Stimulated activated CD4-positive, alpha-beta T cell treated with anti-CD3 and anti-CD28 coated beads, Interleukin-4, amount 100 ng/mL, for 4 hours (primary cell): ENCODE measurements around the gene NRCAM.

ENCODE experiments used
- DNase-seq, 2 experiments: peaks; one replicate each; pipeline ENCODE4 v3.0.0-alpha.2; 2020

The NRCAM gene

DNA sequence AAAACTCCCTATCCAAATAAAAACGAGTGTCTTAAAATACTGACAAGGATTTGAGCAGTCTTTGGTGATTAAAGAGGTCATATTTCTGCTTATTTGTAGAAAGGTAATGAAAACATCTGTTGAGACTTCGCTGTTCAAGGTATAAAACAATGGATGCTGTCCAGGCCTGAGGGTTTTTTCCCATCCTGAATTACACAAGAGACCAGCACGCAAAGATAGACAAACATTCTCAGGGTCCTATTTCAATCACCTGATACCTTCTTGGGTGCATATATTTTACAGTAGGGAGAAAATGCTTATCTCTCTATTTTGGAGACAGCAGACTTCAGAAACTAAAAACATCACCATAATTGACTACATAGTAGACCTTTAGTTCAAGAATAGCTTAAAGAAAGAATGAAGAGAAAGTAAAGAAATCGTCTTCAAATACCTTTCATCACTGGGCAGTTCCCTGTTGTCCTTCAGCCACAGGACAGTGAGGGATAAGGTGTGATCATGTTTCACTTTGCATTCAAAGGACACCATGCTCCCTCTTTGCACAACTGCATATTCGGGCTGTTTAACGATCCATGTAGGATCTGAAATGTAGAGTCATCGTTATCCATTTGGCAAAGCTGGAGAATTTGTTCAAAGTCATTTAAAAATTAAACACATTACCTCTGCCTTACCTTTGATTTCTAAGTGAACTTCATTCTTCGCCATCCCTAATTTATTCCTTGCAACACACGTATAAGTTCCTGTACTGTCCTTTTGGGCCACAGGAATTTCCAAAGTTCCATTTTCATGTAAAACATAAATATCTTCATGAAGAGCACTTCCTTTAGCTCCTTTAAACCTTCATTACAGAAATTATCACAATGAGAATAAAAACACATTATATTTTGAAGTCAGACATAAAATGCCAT is 262.4 kb downstream of the NRCAM start:
- DNase-seq, result no peak

DNA sequence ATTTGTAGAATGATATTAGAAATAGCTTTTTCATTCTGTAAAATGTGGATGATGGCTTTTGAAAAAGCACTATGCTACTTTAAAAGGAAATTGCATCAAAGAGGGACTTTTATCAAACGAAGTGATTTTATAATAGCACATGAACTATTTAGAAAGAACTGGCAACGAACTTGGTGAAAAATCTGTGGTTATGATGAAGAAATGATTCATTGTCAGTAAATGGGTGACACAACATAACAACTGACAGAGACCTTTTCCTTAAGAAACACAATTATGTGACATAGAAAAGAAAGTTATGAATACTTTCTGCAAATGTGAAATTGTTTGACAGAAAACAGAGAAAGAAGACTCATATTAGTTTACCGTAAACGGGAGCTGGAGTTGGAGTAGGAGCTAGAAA is 265.3 kb downstream of the NRCAM start:
- no peak for DNase-seq

DNA sequence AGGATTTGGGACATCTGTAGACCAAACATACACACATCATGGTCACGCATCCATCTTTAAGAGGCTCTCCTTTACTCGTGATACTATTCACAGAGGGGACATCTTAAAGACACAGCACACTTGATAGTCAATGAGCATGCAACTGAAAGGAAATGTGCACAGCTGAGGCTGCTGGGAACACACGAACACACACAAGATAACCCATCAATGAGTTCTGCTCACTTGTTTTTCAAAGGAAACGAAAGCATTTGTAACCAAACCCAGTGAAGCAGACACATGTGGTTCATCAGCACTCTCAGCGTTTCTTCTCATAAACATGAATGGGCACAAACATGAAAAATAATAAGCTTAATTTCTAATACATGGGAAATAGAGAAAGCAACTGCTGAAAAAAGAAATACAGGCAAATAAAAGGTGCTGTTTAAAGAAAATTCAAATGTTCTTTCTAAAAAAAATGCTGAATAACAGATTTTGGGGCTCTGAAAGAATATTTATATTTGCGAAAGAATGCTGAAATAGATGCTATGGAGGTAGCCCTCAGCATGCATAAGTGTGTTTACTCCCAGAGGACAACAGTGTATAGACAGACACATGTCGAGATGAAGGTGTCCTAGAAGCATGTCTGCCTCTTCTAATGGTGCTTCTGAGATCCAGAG is 266.4 kb downstream of the NRCAM start:
- DNase-seq, result no peak

DNA sequence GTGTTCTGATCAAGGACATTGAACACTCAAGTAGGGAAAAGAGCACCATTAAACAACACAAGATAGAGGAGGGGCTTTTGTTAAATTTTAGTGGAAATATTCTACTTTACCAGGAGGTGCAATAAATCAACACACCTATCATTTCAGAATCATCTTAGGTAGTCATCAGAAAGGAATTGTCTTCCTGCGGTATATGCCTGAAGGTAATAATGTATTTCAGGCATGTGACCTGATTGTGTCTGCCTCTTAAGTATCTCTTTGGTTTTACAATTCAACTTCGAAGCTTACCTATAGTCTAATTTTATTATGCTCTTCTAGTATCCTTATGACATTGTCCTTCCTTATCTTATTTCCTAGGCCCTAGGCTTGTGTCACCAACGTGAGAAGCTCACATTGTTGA is 267.5 kb downstream of the NRCAM start:
- no peak for DNase-seq

DNA sequence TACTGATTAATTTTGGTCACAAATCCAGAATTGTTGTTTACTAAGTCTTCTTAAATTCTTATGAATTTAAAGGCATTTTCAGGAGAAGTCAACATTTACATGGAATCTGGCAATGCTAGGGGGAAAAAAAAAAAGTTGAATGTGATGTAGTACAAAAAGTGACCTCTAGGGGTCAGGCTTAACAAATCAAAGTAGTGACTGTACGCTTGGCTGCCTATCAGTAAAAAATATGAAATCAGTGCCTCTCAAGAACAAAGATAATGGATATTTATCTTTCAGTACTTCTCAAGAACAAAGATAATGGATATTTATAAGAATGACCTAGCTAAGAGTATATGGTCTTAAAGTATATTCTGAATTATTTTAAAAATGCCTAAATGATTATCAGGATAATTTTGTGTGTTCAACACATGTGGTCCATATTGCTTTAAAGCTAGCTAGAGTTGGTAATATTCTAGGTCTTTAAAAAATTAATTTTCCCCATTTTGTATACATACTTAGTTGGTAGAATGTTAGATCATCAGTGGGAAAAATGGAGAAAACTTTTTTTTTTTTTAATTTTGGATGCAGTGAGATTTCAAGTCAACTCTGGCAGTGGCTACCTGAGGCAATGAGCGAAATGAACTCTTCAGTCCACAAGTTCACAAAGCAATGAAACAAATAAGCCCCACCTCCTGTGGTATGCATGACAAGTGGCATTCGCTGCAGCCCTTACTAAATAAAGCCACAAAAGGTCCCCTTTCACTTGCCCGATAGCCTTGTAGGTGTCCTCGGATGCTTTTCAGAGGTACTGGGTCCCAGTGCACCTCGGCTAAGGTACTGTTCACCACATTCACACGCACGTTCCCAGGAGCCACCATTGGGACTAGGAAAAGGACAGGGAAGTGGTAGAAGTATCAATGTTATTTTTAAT is 274.9 kb downstream of the NRCAM start:
- DNase-seq, result no peak

DNA sequence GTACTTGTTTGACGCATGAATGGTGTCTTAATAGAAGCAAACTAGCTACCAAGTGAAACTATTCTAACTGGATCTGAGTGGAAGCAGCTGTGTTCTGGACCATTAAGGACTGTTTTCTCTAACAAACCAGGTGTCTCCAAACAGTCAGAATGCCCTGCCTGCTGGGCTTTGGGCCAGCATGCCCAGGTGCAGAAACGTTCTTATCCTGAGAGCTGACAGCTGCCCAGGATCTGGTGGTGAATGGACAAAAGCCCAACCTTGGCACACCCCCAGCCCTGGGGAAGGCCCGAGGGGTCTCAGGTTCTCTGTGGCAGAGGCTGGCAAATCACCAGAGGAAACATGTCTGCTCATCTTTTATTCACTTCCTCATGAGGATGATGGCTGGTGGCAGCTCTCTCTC is 277.8 kb downstream of the NRCAM start:
- DNase-seq, result no peak

DNA sequence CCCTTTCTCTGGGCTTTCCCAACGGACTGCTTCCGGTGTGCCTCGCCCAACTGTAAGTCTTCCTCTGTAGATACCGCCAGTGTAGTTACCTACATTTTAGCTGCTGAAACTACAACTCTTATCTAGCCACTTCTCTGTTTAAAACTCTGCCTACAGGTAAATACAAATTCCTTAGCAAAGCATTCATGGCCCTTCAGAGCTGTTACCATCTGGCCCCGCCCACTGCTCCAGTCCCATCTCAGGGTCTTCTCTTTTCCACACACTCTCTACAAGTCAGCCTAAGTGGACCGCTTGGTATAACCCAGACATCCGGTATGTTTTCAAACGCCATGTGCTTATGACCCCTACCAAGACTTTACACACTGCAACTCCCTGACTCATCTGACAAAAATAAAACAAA is 285.1 kb downstream of the NRCAM start:
- no peak for DNase-seq

DNA sequence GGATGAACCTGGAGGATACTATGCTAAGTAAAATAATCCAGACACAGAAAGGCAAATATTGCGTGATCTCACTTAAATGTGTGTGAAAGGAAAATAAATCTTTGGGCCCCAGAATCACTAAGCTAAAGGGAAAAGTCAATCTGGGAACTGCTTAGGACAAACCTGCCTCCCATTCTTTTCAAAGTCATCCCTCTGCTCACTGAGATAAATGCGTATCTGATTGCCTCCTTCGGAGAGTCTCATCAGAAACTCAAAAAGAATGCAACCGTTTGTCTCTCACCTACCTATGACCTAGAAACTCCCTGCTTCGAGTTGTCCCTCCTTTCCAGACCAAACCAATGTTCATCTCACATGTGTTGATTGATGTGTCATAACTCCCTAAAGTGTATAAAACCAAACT is 286.0 kb downstream of the NRCAM start:
- DNase-seq, result no peak

DNA sequence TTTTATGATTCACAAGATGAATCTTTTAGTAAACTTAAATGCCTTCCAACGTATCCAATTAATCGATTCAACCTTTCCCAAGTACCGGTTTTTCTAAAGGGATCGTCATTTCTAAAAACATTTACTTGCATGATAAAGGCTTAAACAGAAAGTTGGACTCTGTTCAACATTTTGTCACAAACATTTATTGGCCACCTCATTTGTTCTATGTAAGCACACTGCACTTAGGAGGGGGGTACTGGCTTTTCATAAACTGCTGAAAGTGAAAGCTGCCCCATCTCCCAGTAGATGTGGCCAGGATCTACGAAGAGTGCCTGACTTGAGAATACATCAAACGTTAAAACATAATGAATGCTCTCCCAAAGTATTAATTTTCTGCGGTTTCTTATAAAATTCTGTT is 288.8 kb downstream of the NRCAM start:
- DNase-seq, result no peak

DNA sequence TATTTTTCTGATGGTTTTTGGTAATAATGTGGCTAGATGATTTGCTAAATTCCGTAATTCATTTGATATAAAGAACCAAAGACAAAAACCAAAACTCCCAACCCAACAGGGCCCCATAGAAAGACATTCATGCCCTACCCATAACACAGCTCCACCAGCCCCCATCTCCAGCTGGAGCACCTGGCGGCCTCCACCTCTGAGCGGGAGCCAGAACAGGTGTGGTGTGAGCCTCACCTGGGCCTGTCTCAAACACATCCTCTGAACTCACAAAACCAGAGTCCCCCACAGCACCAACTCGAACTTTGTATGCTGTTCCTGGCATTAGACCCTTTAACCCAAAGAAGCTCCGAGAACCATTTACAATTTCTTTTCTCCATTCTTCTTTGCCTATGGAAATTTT is 289.5 kb downstream of the NRCAM start:
- no peak for DNase-seq

DNA sequence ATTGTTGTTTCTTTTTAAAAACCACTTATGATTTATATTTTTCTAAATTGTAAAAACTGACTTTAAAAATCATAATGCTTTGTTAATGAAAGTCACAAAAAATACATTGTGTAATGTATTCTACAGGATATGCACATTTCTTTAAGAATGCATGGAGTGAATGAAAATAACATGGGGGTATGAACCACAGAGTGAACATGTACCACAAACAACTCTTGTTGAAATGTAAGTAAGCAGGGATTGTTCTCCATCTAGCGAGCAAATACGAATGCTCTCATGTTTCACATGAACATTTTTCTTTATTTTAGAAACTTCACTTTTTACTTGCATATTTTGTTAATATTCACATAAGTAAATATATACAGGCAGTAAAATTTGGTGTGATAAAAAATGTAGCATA is 290.5 kb downstream of the NRCAM start:
- no peak for DNase-seq

DNA sequence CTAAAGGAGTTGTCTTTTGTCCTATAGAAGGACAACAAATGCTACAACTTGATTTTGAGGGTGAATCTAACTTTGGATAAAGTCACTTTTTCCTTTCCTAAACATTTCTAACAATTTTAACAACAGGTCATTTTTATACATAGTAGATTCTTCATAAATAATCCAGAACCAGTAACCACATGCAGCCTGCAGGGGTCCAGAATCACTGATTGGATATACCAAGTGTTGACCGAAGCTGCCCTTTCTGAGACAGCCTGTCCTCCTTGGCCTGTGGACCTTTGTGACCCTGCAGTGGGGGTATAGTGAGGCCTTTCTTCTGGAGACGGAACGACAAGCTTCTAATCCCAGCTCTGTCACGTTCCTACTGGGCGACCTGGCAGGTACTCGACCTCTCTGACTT is 291.3 kb downstream of the NRCAM start:
- DNase-seq, result no peak

DNA sequence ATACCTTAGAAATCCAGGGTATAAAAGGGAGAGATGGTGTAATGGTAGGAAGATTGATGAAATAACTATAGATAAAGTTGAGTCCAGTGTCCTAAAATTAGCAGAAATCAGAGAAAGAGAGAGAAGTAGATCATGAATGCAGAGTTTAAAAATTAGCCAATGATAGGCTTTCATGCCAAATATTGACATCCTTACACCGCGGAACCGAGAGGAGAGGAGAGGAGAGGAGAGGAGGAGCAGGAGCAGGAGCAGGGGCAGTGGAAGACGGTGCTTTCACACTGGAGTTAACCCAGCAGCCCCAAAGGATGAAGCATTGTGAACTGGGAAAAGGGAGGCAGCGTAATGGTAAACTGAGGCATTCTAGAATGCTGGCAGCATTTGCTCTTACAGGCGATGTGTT is 291.9 kb downstream of the NRCAM start:
- DNase-seq, result no peak

DNA sequence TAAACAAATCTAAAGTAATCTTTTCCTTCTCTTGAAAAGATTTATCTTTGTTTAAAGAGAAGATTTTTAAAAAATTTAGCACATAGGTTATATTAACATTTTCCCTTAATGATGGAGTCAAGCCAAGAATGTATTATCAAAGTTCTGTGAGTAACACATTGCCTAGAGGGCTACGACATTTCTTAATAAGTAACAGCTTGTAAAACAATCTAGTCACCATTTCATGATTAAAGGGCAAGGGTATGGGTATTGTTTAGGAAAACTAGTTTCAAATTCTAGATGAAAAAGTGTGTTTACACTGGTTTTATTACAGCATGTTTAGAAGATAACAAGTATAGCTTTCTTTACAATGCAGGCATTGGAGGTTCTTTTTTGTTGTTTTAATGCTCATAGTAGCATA is 297.5 kb downstream of the NRCAM start:
- DNase-seq, result no peak

DNA sequence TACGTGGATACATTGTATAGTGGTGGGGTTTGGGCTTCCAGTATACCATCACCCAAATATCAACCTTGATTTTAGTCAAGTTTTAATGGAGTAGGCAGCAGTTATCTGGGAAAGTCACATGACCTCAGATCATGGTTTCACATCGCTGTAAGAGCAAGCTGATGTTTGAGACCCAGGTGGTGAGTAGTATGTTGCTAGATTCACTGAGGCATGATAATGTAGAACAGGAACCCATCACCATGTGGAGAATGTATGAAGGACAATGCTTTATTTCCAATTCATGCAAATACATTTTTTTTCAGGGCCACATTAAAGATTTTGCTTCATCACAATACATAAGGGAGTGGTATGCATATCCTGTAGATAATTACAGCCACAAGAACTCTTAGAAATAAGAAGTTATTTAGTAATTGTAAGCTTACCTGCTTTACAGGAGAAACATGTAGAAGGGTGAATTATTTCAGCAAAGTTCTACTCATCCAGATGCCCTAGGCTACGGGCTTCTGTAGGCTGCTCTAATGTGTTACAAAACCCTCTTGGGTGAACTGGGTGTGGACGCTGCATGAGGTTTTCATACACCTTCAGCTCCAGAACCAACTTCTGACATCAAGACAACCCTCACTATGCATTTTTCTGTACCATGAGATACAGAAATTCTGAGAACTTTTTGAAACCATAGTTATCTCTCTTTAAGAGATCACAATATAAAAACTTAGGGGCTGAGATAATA is 298.5 kb downstream of the NRCAM start:
- DNase-seq, result no peak

DNA sequence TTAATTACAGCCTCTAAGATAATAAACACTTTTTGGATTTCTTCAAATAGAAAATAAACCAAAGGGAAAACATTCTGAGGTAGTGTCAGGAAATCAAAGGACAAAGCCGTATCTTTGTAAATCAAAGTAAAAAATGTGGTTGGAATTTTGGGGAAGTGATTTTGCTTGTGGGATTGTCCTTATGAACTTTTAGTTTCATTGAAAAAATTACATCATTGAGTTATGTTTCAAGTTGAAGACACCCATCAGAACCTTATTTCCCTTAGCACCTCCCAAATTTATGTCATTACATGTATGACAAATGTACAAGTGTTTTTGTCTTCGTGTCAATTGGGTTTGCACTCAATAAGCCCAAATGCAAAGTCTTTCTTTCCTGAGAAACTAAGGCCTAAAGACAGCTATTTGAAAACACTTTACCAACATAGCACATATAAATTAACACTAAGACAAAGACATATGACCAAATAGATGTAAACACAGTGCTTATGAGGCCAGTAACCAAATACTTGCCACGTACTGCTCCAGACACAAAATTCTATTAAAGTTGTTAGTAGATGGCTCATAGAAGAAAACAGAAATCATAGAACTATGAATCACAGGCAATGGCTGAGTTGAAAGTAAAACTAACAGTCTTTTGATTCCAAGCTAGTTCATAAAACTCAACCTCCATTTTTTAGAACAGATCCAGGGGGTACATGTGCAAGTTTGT is 299.2 kb downstream of the NRCAM start:
- no peak for DNase-seq

DNA sequence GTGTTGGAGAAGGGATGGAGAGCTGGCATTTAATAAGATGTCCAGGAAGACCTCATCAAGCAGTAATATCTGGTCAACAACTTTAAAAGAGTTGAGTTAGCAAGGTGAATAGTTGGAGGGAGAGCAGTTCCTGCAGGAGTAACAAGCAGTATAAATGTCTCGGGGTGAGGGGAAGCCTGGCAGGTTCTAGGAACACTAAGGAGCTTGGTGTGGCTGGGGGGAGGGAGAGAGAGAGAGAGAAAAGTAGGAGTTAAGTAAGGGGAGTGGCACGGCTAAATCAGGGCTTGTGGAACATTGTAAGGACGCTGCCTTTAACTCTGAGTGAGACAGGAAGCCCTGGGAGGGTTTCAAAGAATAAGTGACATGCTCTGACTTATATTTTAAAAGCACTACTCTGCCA is 304.0 kb downstream of the NRCAM start:
- DNase-seq, result no peak

DNA sequence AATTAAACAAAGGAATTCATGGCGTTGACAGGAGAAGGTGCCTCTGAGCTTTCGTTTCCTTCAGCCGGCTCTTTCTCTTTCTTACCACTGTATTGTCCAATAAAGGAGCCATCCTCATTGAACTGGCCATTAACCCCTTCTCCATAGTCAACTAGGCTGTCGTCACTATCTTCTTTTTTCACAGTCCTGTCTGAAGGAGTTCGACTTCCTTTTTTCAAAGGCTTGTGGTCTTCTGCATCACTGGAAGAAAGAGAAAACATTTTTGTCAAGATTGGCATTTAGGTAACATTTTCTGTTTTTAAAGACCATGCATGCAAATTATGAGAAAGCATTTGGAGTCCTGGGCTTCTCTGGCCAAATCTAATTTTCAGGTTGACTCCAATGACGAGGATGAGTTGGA is 306.3 kb downstream of the NRCAM start:
- no peak for DNase-seq

DNA sequence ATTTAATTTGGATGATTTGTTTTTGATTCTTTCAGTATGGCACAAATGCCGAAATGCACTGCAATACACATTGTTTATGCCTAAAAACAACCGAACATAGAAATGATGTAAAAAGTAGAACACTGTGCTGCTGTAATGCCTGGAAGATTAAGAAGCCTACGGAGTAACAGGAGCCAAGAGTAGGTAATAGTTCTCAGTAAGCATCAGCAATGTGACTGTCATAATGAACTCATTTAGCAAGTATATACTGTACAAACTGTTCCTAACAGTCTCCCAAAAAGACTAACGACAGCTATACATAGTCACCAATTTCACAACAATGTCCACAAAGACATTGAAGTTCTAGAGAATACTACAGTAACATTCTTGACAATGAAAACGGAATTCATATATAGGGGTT is 307.1 kb downstream of the NRCAM start:
- DNase-seq, result no peak

DNA sequence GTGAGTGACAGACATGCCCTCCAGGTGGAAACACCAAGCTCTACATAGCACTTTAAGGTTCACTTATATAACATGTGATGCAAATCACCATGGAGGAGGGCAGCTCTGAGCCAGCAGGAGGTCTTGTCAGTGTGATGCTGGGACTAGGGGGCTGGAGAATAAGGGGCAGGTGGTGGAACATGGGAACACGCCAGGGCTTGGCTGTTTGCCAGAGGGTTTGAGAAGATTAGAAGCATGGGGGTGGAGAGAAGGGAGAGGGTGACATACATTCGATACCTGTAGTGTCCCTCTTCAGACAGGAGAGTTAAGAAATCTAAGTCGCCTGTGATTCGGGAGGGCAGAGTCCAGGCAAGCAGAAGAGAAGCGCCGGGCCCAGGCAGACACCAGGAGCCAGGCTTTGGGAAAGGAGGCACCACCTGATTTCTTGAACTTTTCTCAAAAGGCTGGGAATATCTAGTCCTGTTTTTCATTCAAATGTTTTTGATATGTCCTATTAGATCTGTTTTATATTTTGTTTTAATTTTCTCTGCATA is 309.1 kb downstream of the NRCAM start:
- no peak for DNase-seq

DNA sequence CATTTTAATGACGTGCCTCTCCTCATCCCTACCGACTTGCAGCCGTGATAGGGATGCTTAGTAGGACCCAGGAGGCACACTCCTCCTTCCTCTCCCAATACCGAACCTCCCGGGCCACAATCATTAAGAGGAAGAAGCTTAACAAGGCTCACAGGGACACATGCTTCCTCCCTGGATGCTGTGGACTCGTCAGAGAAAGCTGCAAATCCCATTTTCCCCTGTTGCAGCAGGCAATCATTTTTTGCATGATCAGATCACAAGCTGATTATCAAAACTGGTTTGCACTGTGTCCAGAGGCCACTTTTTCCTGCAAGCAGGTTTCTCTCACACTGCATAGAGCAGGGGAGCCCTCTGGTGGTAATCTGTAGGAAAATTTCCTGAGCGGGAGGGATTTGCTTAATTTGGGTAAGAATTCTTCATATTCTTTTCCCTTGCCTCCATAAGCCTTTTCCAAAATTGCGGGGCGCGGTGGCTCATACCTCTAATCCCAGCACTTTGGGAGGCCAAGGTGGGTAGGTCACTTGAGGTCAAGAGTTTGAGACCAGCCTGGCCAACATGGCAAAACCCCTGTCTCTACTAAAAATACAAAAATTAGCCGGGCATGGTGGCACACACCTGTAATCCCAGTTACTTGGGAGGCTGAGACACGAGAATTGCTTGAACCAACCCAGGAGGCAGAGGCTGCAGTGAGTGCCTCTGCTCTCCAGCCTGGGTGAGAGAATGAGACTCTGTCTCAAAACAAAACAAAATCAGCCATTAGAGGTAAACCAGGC is 310.0 kb downstream of the NRCAM start:
- DNase-seq, result peak; percentile 6 to 12
